ENCODE measurements around the gene BBOF1.
"Not testable (repeated sequence)": the region's sequence is repeated elsewhere in the genome, so short reads cannot be mapped to it uniquely, and the experiment has no call there.

The BBOF1 gene

GRCh38 chr14:74018586-74019407 lies at the start of gene BBOF1, which contains the start of gene ENTPD5:
BBOF1 (plus strand) TSS chr14:74019349; CDS start chr14:74019479, 130 bp downstream.
ENTPD5 (minus strand) TSS chr14:74019288; CDS start chr14:73988102, 31,186 bp downstream.
- peak; percentile 54 for DNase-seq (ENCODE audit: low read depth)

GRCh38 chr14:73973497-73973896 lies 45.7 kb upstream of the BBOF1 start:
- no peak for DNase-seq (ENCODE audit: low read depth)

DNA sequence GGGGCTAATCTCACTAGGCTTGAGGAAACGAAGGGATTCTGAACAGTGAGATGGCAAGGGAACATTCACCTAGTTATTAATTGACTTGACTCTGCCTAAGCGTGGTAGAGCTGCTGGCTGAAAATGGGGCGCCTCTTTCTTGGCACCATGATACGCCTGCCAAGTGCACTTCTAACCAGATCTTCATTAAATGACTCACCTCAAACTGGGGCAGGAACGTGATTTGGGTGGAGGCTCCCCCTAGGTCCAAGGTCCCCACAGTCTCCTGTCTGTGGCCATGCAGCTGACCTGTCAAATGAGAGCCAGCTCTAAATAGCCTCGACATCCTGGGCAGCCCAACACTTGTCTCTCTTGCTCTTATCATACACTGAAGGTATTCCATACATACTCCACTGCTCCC lies 43.0 kb upstream of the BBOF1 start:
- no peak for DNase-seq (ENCODE audit: low read depth)

DNA sequence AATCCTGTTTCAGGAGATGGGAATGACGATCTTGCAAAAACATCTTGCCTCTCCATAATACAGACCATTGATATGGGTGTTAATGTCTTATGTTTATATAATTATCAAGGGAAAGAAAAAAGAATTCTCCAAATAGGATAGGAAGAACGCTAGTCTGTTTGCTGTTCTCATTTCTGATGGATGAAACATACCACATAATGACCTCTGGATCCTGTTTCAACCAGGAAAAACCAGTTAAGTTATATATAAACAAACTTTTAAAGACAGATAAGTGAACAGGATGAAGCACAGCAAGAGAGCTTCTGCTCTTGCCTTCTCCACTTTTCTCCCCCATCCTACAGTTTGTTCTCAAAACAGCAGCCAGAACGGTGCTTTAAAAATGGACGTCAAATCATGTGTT lies 41.3 kb upstream of the BBOF1 start:
- no peak for DNase-seq (ENCODE audit: low read depth)

- DNase-seq (ENCODE audit: low read depth), result no peak
Measured at GRCh38 chr14:73988065-73988464, 31.1 kb upstream of the BBOF1 start.

GRCh38 chr14:73988656-73989055 lies 30.5 kb upstream of the BBOF1 start:
- DNase-seq (ENCODE audit: low read depth), result not testable (repeated sequence)

DNA sequence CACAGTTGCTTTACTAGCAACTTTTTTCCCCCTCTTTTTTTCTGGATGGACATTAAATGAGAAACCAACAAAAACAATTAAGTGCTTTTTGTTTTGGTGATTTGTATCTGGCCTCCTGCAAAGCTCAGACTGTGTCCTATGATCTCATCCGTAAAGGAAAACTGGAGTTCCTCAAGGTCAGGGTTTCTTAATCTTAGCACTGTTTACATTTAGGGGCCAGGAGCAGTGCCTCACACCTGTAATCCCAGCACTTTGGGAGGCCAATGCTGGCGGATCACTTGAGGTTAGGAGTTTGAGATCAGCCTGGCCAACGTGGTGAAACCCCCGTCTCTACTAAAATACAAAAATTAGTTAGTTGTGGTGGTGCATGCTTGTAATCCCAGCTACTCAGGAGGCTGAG lies 28.1 kb upstream of the BBOF1 start:
- DNase-seq (ENCODE audit: low read depth), result no peak

GRCh38 chr14:73994926-73995325 lies 24.2 kb upstream of the BBOF1 start:
- not testable (repeated sequence) for DNase-seq (ENCODE audit: low read depth)

GRCh38 chr14:73995977-73996378 lies 23.2 kb upstream of the BBOF1 start:
- no peak for DNase-seq (ENCODE audit: low read depth)

- no peak for DNase-seq (ENCODE audit: low read depth)
Measured at GRCh38 chr14:73996731-73997107, 22.4 kb upstream of the BBOF1 start.

GRCh38 chr14:73997108-73997943 lies 21.8 kb upstream of the BBOF1 start:
- DNase-seq (ENCODE audit: low read depth), result no peak

GRCh38 chr14:73997944-73998447 lies 21.2 kb upstream of the BBOF1 start:
- no peak for DNase-seq (ENCODE audit: low read depth)

- no peak for DNase-seq (ENCODE audit: low read depth)
Measured at GRCh38 chr14:73998726-73999125, 20.4 kb upstream of the BBOF1 start.

GRCh38 chr14:74005664-74006063 lies 13.5 kb upstream of the BBOF1 start:
- DNase-seq (ENCODE audit: low read depth), result not testable (repeated sequence)

DNA sequence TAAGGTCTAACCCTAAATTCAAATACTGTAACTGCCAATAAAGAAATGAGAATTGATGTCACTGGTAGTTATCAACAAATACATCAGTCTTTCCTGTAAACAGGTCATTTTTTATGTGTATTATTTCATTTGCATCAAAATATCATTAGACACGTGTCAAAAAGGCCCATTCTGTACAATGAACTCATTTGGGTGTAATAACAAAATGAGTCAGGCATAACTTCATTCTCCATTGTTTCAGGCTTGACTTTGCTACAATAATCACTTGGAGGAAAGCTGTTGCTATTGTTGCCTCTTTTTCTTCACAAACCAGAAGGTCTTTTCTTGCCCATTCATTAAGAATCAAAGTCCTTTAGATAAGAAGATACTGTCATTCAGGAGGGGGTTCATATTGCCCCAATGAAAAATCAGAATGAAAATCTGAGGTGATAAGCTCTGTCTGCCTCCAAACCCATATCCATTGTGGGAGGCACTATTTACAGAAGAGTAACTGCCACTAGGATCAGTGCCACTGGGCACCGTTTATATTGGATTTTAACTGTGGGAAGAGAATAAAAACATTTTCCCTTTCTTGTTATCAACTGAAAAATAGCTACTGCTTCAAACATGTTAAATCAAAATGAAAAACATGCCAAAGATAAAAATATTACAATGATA lies 10.2 kb upstream of the BBOF1 start:
- DNase-seq (ENCODE audit: low read depth), result no peak

- no peak for DNase-seq (ENCODE audit: low read depth)
Measured at GRCh38 chr14:74014299-74014698, 4.8 kb upstream of the BBOF1 start.

- no peak for DNase-seq (ENCODE audit: low read depth)
Measured at GRCh38 chr14:74015176-74015575, 4.0 kb upstream of the BBOF1 start.

DNA sequence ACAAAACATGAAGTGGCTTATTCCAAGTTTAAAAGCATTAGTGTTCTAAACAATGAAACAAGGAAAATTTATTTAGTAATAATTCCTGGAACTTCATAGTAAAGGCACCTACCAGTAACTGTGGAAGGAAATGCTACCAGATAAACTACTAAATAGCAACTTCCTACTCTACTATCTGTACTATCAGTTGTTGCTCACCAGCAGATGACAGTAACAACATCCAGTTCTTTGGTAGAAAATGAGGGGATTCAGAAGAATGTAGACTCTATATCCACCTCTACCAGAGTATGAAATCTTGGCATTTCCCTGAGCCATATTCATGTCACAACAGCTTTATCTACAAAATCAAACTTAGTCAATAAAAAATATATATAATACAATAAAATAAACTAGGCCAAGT lies 3.2 kb upstream of the BBOF1 start:
- DNase-seq (ENCODE audit: low read depth), result no peak

GRCh38 chr14:74018174-74018585 lies 969 bp upstream of the BBOF1 start:
- no peak for DNase-seq (ENCODE audit: low read depth)

DNA sequence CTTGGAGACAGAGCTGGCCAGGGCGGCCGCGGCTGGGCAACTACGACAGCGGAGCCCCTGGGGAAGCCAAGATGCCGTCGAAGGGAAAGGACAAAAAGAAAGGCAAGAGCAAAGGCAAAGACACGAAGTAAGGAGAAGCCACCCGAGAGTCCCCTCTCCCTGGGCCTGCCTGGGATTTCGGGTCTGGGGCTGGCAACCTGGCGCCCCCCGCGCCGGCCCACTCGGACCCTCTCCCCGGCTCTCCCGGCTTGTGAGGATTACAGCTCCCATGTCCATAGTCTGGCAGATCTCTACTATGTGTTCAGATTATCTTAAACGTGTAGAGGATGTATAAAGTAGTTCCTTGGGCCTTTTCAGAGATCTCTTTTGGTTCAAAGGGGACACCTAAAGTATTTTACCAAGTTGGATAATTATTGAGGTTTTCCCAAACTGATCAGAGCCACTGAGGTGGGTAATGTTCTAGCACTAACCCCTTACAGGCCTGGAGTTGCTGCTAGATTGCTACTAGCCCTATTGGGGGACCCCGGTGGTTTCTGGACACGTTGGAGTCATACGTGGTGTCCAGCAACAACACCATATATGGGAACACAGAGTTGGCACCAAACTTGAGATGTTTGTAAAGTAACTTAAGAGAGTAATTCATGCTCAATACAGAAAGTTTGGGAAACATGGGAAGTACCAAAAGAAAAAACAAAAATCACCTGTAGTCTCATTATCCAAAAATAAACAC lies 424 bp downstream of the BBOF1 start:
- no peak for DNase-seq (ENCODE audit: low read depth)

- DNase-seq (ENCODE audit: low read depth), result no peak
Measured at GRCh38 chr14:74022346-74022745, 3.2 kb downstream of the BBOF1 start.

- DNase-seq (ENCODE audit: low read depth), result no peak
Measured at GRCh38 chr14:74029136-74029535, 10.0 kb downstream of the BBOF1 start.
